ENCODE data around the gene ADAMTS15.

DNA sequence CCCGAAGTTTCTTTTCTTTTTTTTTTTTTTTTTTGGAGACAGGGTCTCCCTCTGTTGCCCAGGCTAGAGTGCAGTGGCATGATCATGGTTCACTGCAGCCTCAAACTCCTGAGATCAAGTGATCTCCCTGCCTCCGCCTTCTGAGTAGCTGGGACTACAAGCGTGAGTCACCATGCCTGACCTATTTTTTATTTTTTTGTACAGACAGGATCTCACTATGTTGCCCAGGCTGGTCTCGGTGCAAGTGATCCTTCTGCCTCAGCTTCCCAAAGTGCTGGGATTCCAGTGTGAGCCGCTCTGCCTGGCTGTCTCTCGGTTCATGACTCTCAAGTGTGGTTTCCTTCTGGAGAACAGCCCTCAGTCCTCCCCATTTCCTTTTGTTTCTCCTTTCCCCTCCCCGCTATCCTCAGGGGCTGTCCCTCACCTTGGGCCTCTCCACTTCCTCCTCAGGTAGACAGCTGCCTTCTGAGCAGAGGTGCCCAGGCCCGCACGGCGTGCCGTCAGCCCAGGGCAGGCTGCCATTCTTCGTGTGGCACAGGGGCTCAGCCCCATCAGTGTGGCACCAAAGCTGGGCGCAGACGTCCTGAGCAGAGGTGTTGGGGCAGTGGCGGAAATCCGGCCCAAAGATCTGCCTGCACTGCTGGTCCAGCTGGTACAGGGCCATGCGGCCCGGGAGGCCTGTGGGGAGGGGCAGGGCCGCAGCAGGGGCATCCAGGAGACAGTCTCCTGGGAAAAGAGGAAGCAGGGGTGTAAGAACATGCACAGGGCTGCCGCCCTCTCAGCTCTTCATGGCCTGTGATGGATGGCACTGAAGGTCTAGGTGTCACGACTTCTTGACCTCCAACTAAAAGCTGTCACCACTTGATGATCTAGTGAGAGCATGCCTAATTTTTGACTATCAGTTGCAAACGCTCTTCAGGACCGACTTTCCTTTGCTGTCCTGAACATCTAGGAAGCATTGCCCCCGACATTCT lies 34.1 kb upstream of the ADAMTS15 start:
- TF ChIP-seq POLR2AphosphoS5 (IDR thresholded peaks at IDR 0.05) = no peak
- no peak for TF ChIP-seq POLR2A (IDR thresholded peaks at IDR 0.05)
- TF ChIP-seq EP300 (IDR thresholded peaks at IDR 0.05) = no peak

Data from sigmoid colon (tissue), 4 donors.